Psoas muscle (tissue), 8 donors: Measurements from ENCODE around the gene MILR1. TPM values are rescaled to one million over a fixed set of nuclear protein-coding genes. Genes with fewer than 3 reads are reported as not detected.
"Not testable (repeated sequence)": the region's sequence is repeated elsewhere in the genome, so short reads cannot be mapped to it uniquely, and the experiment has no call there.

ENCODE experiments used
- ATAC-seq, 4 donors: fragments of 200-7000 bp; cut with Tn5 transposase; one replicate each; pipeline ENCODE4 v1.9.1; 2020; ENCODE audit warnings: moderate library complexity in 3 of 4, mild to moderate bottlenecking in 2 of 4
- DNase-seq, 2 donors: peaks; one replicate each; pipeline ENCODE4 v3.0.0-alpha.2; 2020
- H3K27ac ChIP-seq: fragments of 200-600 bp; one replicate; pipeline ENCODE4 v1.8.0; 2022
- H3K27me3 ChIP-seq, 3 donors: fragments of 200-600 bp in 1 of 3; one replicate each; pipeline versions ENCODE4 v1.6.1 to v1.8.0; 2013 to 2022; ENCODE audit warnings: low read length in 2 of 3, mild to moderate bottlenecking in 2 of 3, moderate library complexity in 1 of 3; ENCODE audit not compliant: insufficient read depth in 3 of 3
- H3K36me3 ChIP-seq, 2 donors: fragments of 200-600 bp in 1 of 2; one replicate each; pipeline versions ENCODE4 v1.6.1 to v1.8.0; 2013 to 2022; ENCODE audit warnings: low read depth in 1 of 2, mild to moderate bottlenecking in 1 of 2, moderate library complexity in 1 of 2; ENCODE audit not compliant: insufficient read depth in 1 of 2
- H3K4me1 ChIP-seq: fragments of 200-600 bp; one replicate; pipeline ENCODE4 v1.8.0; 2022
- H3K4me3 ChIP-seq: fragments of 200-600 bp; one replicate; pipeline ENCODE4 v1.8.0; 2022; ENCODE audit warnings: mild to moderate bottlenecking
- H3K9me3 ChIP-seq: fragments of 200-600 bp; one replicate; pipeline ENCODE4 v1.8.0; 2022
- CTCF ChIP-seq: fragments of 200-600 bp; IDR thresholded peaks from one replicate; pipeline ENCODE4 v1.8.0; 2022; ENCODE audit warnings: antibody characterized with exemption
- WGBS, 3 donors: extraction: QIAGEN DNeasy Blood & Tissue Kit; methylation state at CpG; one replicate each; pipeline versions ENCODE4 v1.1.6 to v1.1.7; 2013; 5-methylcytosine and 5-hydroxymethylcytosine counted together
- intact Hi-C, 2 donors: fragments of 100-400 bp; cut with DNase I; formaldehyde crosslinking; loops; one replicate each; pipeline versions ENCODE4 v1.11.0 to v1.14.2; 2022
- polyA plus RNA-seq, 3 donors: library from polyadenylated mRNA; stranded (reverse); fragments of 200-250 nt; gene quantifications; one replicate each; pipeline ENCODE4 v1.2.3, GENCODE V29; 2013
- total RNA-seq, 4 donors: library from RNA; stranded (reverse); fragmentation: NEBNext Ultra II Directional in 2 of 4; extraction: Animal tissue kit (Norgen Biotek cat#: 25700) in 2 of 4; gene quantifications; one replicate each; pipeline versions ENCODE4 v1.2.1 to v1.2.4, GENCODE V29; 2021 to 2023
- donor health status: healthy with polysubstance abuse.
- donor health status: DM: no; HTN: no; CAD: no; lungs with moderate emphysema.
- donor health status: Bipolar disorder and iron deficiency.
- donor health status: healthy.
- donor health status: DM: yes; HTN: yes; CAD: no.
- donor health status: DM: no; HTN: no; CAD: no.
- donor health status: DM: no; HTN: no; CAD: no.
- donor health status: DM: yes; HTN: yes; CAD: no.

Gene MILR1
- total and polyA plus RNA-seq, 7 donors, result 0.61 to 1.3 (median 1.1) TPM

- Histone ChIP-seq H3K27me3 (no peaks in the 10 kb centered on the region), H3K4me3 (no peak overlapping the region), H3K9me3 (peaks cover 10% of the 10 kb centered on the region), H3K27ac (no peak overlapping the region), H3K36me3 (no peaks in the 10 kb centered on the region), H3K4me1 (no peaks in the 10 kb centered on the region)
- ATAC-seq, result no peak
- TF ChIP-seq CTCF, result no peak
- intact Hi-C loops, result no loop called here
- DNase-seq, result no peak
- WGBS, 3 donors, result 90 to 91% (median 90%) methylated on average over 5 of the region's 5 CpGs
Measured at GRCh38 chr17:64437944-64438525, 10.9 kb upstream of the MILR1 start.

GRCh38 chr17:64439521-64439920 is 9.4 kb upstream of the MILR1 start:
- peaks cover 10% of the 10 kb centered on the region for H3K9me3 ChIP-seq
- H3K4me3 ChIP-seq, ATAC-seq, H3K4me1 ChIP-seq, H3K27me3 ChIP-seq, H3K36me3 ChIP-seq, DNase-seq, H3K27ac ChIP-seq, intact Hi-C loops: not testable (repeated sequence)
- 88 to 93% (median 90%) methylated on average over 1 of the region's 1 CpG for WGBS, 3 donors

- Histone ChIP-seq H3K4me1 (no peaks in the 10 kb centered on the region), H3K27me3 (no peaks in the 10 kb centered on the region), H3K27ac (no peak overlapping the region), H3K9me3 (peaks cover 10% of the 10 kb centered on the region), H3K36me3 (no peaks in the 10 kb centered on the region), H3K4me3 (no peak overlapping the region)
- intact Hi-C loops, result no loop called here
- no peak for ATAC-seq
- no peak for TF ChIP-seq CTCF
- DNase-seq, result no peak
- WGBS, 3 donors, result 81 to 95% (median 93%) methylated on average over 2 of the region's 2 CpGs
Measured at GRCh38 chr17:64439956-64440355, 9.0 kb upstream of the MILR1 start.

GRCh38 chr17:64441772-64442540 is 7.0 kb upstream of the MILR1 start:
- Histone ChIP-seq H3K9me3 (peaks cover 10% of the 10 kb centered on the region), H3K4me1 (no peaks in the 10 kb centered on the region), H3K27me3 (no peaks in the 10 kb centered on the region), H3K4me3 (no peak overlapping the region), H3K36me3 (no peaks in the 10 kb centered on the region), H3K27ac (peak overlapping the region; percentile 36)
- peak in 1 of 2 donors; percentile 55 for DNase-seq
- peak in 3 of 4 donors; percentile 27 to 36 (median 30) for ATAC-seq
- intact Hi-C loops, result no loop called here
- 23 to 30% (median 30%) methylated on average over 10 of the region's 10 CpGs for WGBS, 3 donors
- no peak for TF ChIP-seq CTCF

- peak in 1 of 2 donors; percentile 51 for DNase-seq
- H3K9me3 ChIP-seq, result peaks cover 7% of the 10 kb centered on the region
- peak overlapping the region; percentile 36 for H3K27ac ChIP-seq
- H3K27me3 ChIP-seq, result no peaks in the 10 kb centered on the region
- peak in 2 of 4 donors; percentile 19 to 35 for ATAC-seq
- intact Hi-C loops, result no loop called here
- no peaks in the 10 kb centered on the region for H3K4me1 ChIP-seq
- H3K4me3 ChIP-seq, result no peak overlapping the region
- TF ChIP-seq CTCF, result no peak
- WGBS, 3 donors, result 57 to 74% (median 64%) methylated on average over 3 of the region's 3 CpGs
- no peaks in the 10 kb centered on the region for H3K36me3 ChIP-seq
Measured at GRCh38 chr17:64442541-64442971, 6.4 kb upstream of the MILR1 start.
